Measurements from ENCODE around the gene ZNF397.

ZNF397 gene

DNA sequence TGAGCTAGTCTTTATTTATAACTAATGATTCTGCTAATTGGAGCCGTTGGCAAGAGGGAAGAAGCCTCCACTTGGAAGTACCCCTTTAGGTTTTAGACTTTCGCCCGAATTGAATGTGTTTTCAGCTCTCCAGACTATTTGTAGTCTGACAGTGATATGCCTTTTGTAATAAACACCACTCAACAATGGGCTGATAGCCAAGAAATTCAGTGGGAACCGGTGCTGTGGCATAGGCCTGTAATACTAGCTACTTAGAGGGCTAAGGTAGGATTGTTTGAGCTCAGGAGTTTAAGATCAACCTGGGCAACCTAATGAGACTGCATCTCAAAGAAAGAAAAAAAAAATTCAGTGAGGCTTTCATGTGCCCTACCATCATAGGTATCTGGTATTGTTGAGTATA lies 62.8 kb downstream of the ZNF397 start:
- DNase-seq, result no peak

DNA sequence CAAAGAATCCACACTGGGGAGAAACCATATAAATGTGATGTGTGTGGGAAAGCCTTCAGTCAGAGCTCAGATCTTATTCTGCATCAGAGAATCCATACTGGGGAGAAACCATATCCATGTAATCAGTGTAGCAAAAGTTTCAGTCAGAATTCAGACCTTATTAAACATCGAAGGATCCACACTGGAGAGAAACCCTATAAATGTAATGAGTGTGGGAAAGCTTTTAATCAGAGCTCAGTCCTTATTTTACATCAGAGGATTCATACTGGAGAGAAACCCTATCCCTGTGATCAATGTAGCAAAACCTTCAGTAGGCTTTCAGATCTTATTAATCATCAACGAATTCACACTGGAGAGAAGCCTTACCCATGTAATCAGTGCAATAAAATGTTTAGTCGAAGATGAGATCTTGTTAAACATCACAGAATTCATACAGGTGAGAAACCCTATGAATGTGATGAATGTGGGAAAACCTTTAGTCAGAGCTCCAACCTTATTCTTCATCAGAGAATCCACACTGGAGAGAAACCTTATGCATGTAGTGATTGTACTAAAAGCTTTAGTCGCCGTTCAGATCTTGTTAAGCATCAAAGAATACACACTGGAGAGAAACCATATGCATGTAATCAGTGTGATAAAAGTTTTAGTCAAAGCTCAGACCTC lies 65.9 kb downstream of the ZNF397 start:
- DNase-seq, result no peak

Measured in stimulated activated naive CD4-positive, alpha-beta T cell treated with Interleukin-2 at 50 U/mL for 16 hours (primary cell).